ENCODE measurements around the gene NTSR1. TPM values are rescaled to one million over a fixed set of nuclear protein-coding genes. Genes with fewer than 3 reads are reported as not detected.

The NTSR1 gene
- total and polyA plus RNA-seq, 4 donors: 0.03 to 0.33 (median 0.08) TPM; not detected in 1

- 97% methylated on average over 6 of the region's 6 CpGs for WGBS
- no peak overlapping the region for H3K9ac ChIP-seq (ENCODE audit: low read depth in 1 of 2, low read length in 2 of 2)
- no peak for DNase-seq (ENCODE audit: low spot score)
Observed at GRCh38 chr20:62761759-62762131, 53.1 kb downstream of the NTSR1 start.

More at GRCh38 chr20:62761759-62762131, 53.1 kb downstream of the NTSR1 start:
- Histone ChIP-seq H3K27ac (ENCODE audit: low read depth in 1 of 2, low read length in 2 of 2) (no peak overlapping the region), H3K4me1 (ENCODE audit: control insufficient read depth in 4 of 4, insufficient read depth in 4 of 4, low read length in 3 of 4) (no peaks in the 10 kb centered on the region), H3K36me3 (ENCODE audit: control insufficient read depth in 4 of 4, insufficient read depth in 3 of 4, low read depth in 1 of 4, low read length in 3 of 4) (no peaks in the 10 kb centered on the region), H3K4me3 (ENCODE audit: low read depth in 1 of 3, low read length in 3 of 3) (no peak overlapping the region), H3K27me3 (ENCODE audit: control insufficient read depth in 4 of 4, insufficient read depth in 4 of 4, low read length in 3 of 4) (no peaks in the 10 kb centered on the region), H3K9me3 (ENCODE audit: control insufficient read depth in 4 of 4, low read length in 3 of 4) (no peaks in the 10 kb centered on the region)
- TF ChIP-seq HNF4A (conservative IDR thresholded peaks at IDR 0.05) (no peak), RAD21 (IDR thresholded peaks at IDR 0.05) (no peak), FOXA1 (IDR thresholded peaks at IDR 0.05) (no peak), YY1 (IDR thresholded peaks at IDR 0.05) (no peak), NR2F2 (IDR thresholded peaks at IDR 0.05) (no peak), HNF4G (IDR thresholded peaks at IDR 0.05) (no peak), ATF3 (IDR thresholded peaks at IDR 0.05) (no peak), EGR1 (IDR thresholded peaks at IDR 0.05; ENCODE audit: low read depth in 2 of 2) (no peak), GABPA (IDR thresholded peaks at IDR 0.05 in 1 of 2, conservative IDR thresholded peaks at IDR 0.05 in 1 of 2) (no peak), RXRA (IDR thresholded peaks at IDR 0.05) (no peak), FOXA2 (IDR thresholded peaks at IDR 0.05) (no peak), MAX (IDR thresholded peaks at IDR 0.05) (no peak), CTCF (IDR thresholded peaks at IDR 0.05; ENCODE audit: low read depth, low read length, missing input control) (no peak), JUND (IDR thresholded peaks at IDR 0.05) (no peak), TAF1 (conservative IDR thresholded peaks at IDR 0.05) (no peak), SP1 (IDR thresholded peaks at IDR 0.05) (no peak), ZBTB33 (IDR thresholded peaks at IDR 0.05) (no peak), REST (IDR thresholded peaks at IDR 0.05) (no peak)
